GM19463 (cell line): ENCODE data around the gene SLC48A1.

Source experiments
- ATAC-seq: cut with Tn5 transposase; IDR thresholded peaks from one replicate; pipeline ENCODE4 v1.9.1; 2021; ENCODE audit warnings: mild to moderate bottlenecking, moderate library complexity; ENCODE audit not compliant: unreplicated experiment

The SLC48A1 gene

DNA sequence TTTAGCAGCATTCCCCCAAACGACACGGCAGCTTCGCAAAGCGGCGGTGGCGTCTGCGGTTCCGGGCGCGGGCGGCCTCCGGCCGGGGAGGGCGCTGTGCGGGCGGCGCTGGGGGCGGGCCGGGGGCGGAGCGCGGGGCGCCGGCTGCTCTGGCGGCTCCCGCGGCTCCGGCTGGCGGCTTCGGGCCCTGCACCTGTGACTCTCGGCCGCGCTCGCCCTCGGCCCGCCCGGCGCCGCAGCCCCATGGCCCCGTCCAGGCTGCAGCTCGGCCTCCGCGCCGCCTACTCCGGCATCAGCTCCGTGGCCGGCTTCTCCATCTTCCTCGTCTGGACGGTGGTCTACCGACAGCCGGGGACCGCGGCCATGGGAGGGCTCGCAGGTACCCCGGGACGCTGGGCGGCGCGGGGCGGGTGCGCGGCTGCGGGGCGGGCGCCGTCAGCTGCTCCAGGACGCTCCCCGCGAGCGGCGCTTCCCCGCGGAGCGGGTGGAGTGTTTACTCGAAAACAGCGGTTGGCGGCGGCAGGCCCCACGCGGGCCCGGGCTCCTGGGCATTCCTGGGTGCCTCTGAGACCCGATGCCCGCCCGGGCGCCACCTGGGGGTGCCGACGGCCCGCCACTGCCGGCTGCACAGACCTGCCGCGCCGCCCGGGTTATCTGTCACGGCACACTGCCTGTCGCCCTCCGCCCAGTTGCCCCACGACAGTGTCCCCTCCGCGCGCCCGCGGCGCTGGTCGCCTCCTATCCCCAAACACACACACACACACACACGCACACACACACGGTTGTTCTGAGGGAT is at the start of gene SLC48A1:
Gene SLC48A1 (plus strand): TSS at position 177 of the 796 bp plus-strand sequence. CDS start 67 bp downstream, at position 244.
- ATAC-seq: peak; percentile 85

DNA sequence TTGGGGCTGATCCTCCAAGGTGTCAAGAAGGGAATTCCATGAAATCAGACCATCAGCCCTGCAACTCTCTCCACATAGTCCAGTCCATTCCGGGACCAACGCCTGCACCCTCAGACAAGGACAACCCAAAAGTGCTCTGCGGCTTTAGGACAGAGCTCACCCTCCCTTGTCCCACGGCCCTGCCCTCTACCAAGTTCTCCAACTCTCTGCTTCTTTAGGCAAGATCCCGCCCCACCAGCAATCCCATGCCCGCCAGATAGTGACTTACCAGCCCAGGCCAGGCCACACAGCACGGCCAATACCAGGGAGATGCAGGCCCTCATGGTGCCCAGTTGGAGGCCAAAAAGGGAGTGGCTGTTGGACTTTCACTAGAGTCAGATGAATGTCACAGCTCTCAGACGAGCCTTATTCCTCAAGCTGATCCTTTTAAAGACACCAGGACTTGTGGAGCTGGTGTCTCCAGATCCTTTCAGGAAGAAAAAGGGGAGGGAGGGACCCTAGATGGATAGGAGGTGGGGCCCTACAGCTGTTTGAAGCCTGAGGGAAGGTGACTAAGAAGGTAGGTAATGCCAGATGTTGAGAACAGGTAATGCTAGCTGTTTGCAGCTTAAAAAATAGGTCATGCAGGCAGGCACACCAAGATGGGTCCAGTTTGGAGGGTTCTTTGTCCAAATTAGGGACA is 47.8 kb upstream of the SLC48A1 start, which contains the start of gene ENDOU:
Gene ENDOU (minus strand): TSS at position 400 of the 682 bp plus-strand sequence. CDS start 77 bp downstream, at position 323.
- no peak for ATAC-seq

DNA sequence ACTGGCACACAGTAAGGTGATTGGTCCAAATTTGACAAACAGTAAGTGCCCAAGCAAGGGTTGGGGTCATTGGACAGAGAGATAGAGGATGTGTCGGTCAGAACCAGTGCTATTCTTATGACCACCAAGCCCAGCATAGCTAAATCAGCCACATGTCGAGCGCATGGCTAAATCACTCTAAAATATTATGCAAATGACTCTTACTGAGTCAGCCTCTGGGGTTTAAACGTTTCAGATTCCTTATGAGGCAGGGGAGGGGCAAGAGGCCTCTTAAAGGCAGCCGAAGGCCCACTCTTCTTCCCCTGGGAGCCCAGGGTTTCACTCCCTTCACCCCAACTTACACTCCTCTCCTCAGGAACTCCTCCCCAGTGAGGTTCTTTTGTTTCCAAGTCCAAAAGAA is 47.1 kb upstream of the SLC48A1 start:
- peak; percentile 78 for ATAC-seq

DNA sequence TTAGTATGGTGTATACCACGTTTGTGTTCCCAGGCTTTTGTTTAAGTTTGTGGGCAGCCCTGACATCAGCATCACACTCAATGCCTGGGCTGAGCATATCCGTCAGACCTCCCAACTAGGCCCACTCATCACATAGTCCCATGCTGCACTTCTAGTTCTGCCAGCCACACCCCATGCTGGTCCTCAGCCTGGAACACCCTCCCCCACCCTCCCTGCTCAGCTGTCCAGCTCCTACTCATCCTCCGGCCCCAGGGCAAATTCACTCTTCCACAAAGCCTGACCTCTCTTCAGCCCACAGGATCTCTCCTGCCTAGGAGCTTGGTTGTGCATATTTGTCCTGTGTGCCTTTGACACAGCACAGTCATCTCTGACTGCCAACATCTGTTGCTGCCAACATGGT is 43.8 kb upstream of the SLC48A1 start:
- no peak for ATAC-seq

DNA sequence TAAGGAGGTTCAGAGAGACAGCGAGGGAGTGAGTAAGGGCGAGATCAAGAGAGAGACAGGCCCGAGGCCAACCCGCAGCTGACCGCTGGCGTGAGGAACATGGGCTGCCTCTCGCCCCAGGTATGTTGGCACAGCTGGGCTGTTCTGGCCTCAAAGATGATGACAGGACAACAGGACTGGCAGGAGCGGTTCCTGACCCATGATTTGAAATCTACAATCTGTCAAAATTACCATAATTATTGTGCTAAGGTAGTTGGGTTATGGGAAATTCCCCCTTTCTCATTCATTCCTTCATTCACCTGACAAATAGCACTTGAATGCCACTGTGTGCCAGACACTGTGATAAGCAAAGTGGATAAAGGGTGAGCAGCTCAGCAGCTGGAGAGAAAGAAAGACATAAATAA is 42.7 kb upstream of the SLC48A1 start:
- no peak for ATAC-seq

- no peak for ATAC-seq
Observed at GRCh38 chr12:47731723-47732122, 41.3 kb upstream of the SLC48A1 start.

- ATAC-seq: no peak
Observed at GRCh38 chr12:47732504-47732903, 40.5 kb upstream of the SLC48A1 start.

GRCh38 chr12:47733142-47733541 is 39.9 kb upstream of the SLC48A1 start:
- ATAC-seq: no peak

DNA sequence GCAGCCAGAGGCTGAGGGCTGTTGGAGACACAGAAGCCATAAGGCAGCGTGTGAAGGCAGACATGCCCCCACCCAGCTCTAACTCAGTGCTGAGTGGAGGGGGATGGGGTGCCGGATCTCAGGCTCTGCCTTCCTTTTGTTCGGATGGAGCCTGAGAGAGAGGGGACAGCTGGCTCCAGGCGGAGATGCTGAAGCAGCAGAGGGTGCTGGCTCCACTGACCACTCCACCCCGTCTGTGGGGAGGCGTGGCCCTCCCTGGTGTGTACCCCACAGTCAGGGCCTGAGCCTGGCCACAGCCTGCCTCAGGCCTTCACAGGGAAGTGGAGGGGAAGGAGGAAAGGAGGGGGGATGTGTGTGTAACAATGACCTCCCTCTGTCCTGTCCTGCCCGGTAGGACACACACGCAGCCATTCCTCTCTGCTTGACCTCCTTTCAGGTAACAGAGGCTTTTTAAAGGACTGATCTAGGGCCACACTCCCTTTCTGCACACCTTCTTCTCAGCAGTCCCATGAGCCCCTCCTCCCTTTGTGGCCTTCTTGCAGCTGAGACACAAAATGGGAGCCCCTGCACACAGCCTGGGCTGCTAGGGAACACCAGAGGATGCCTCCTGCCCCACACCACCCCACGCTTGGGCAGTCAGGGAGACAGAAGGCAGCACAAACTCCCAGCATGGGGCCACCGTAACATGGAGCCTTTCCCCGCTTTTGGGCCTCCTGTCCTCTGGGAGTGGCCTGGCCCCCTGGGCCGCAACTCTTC is 38.1 kb upstream of the SLC48A1 start:
- no peak for ATAC-seq

DNA sequence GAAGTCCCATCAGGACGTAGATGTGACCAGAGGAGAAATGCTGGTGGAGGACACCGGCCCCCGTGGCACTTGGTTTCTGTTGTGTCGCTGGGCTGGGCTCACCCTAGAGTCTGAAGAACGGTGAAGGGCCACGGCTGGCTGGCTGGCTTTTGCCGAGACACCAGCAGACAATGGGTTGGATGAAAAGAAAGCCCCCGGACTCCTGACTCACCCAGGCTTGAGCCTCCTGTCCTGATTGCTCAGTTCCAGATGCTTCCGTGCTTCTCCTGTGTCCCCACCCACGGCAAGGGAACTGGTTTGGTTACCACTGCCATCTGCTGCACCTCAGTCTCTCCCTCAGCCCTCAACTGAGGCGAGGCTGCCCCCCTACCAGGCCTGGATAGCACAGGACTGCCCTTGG is 37.4 kb upstream of the SLC48A1 start:
- no peak for ATAC-seq

DNA sequence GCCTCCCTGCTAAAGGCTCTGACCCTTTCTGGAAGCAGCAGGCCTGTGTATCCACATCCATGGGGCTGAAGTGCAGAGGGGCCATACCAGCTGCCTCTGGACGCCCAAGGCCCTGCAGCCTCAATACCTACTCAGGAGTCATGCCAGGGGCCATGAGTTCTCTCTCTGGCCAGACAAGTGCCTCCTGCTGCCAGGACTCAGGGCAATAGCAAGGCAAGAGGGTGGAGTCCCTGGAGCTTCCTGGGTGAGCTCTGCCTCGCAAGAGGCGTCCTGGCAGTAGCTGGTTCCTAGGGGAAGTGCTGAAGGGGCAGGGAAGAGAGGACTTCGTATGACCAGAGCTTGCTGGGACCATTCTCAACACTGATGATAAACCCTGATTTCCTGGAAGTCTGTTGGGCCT is 36.8 kb upstream of the SLC48A1 start:
- ATAC-seq: no peak

- ATAC-seq: no peak
Observed at GRCh38 chr12:47736877-47737676, 36.0 kb upstream of the SLC48A1 start.

DNA sequence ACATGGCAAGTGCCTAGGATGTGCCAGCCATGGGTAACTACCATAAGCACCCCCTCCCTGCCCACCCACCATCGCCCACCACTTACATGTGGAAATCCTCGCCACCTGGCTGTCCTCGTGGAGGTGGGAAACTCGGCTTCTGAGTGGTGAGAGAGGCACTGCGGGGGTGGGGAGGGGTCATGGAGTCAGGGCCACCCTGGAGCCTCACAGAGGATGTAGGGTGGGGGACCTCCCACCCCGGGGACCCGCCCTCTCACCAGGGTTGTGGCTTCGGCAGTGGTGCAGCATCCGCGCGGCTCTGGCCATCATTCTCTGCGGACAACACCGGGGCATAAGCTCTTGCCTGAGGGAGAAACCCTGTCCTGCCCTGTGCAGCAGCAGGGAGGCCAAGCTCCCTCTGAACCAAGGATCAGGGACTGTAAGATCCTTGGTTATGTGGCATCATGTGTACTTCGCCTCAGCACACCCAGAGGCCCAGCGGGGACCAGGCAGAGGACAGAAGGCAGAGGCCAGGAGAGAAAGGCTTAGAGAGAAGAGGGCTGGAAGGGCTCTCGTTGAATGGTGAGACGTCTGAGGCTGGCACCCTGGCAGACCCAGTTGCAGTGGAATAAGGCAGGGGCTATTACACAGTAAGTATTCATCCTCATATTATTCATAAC is 35.0 kb upstream of the SLC48A1 start:
- no peak for ATAC-seq

DNA sequence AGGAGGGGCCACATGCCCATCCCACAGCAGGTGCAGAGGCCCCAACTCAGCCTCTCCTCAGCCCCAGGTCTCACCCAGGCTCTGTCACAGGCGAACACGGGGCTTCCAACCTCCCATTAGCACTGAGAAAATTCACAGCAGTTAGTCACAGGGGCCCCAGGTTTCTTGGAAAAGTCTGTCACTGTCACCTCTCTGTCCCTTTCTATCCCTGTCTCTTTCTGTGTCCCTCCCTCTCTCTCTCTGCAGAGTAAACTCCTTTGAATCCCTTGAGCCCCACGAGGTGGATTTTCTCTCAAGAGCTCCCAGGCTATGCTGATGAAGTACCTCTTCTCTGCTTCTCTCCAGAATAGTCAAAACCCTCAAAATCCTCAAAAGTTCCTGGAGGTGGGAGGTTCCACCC is 33.7 kb upstream of the SLC48A1 start:
- ATAC-seq: no peak

GRCh38 chr12:47739979-47740378 is 33.1 kb upstream of the SLC48A1 start:
- ATAC-seq: peak; percentile 65

DNA sequence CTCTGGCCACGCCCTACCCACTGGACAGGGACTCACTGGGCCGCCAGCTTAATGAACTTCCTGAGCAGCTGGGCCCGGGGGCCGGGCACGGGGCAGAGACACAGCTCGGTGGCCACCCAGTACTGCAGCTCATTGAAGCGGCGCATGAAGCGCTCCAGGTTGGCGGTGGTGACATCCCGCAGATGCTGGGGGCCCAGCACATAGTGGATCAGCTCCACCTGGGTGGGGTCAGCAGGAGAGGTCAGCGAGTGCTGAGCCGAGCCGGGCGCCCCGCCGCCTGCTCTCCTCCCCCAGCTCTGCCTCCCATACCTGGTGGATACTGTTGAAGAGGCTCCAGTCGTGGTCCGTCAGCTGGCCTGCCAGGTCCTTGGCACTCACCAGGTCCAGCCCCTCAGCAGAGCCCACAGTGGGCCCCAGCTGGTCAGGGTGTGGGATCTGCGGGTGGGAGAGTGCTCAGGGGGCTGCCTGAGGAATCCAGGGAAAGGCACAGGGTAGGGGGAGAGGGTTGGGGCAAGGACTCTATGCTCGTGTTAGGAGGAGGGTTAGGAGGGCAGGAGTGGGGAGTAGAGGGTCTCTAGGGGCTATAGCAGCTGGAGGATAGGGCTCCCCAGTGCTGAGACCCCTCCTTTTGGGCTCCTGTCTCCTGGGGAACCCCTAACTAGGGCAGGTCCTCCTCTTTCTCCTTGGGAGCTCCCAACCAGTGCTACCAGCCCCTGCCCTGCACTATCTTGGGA is 32.3 kb upstream of the SLC48A1 start:
- ATAC-seq: peak; percentile 39

GRCh38 chr12:47741340-47741703 is 31.7 kb upstream of the SLC48A1 start:
- ATAC-seq: peak; percentile 47

- ATAC-seq: no peak
Observed at GRCh38 chr12:47742253-47742825, 30.7 kb upstream of the SLC48A1 start.

DNA sequence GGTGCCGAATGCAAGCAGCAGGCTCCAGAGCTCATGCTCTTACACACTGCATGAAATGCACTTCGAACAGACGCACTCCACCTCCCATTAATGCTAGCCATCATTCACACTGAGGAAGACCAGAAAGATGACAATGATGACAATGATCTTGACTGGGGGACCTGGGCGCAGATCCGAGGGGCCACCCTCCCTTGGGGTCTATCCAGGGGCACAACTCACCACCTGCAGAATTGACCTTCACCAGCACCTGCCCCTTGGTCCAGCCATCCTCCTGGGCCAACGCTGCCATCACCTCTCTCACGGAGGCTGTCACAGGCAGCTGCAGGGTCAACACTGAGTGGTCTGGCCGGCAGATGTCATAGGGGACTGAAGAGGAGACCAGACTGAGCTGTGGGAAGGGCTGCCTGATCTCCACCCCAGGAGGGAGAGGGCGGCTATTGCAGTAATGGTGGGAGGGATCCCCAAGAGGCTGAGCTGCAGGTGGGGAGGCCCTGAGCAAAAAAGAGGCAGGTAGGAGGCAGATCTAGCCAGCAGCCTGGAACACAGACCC is 29.7 kb upstream of the SLC48A1 start:
- no peak for ATAC-seq
